Stimulated activated CD4-positive, alpha-beta T cell treated with anti-CD3 and anti-CD28 coated beads, TNF-alpha, amount 100 ng/mL, for 48 hours (primary cell): ENCODE data around the gene KIFC1.
"Not testable (repeated sequence)": the region's sequence is repeated elsewhere in the genome, so short reads cannot be mapped to it uniquely, and the experiment has no call there.

Experiments used
- DNase-seq, 3 donors: peaks; one replicate each; pipeline ENCODE4 v3.0.0-alpha.2; 2020; ENCODE audit warnings: low read depth in 3 of 3

Gene KIFC1

GRCh38 chr6:33391278-33391921, at the start of gene KIFC1:
KIFC1 (plus strand) TSS chr6:33391823; CDS start chr6:33391986, 163 bp downstream.
- peak; percentile 98 to 99 (median 99) for DNase-seq

- DNase-seq = not testable (repeated sequence)
These were observed 48.0 kb upstream of the KIFC1 start for GRCh38 chr6:33343606-33343952.

GRCh38 chr6:33343953-33344611, 47.5 kb upstream of the KIFC1 start:
- DNase-seq = peak in 1 of 3 donors; percentile 22

- DNase-seq = peak; percentile 31 to 41 (median 32)
These were observed 46.6 kb upstream of the KIFC1 start for GRCh38 chr6:33344701-33345697.

- not testable (repeated sequence) for DNase-seq
These were observed 44.7 kb upstream of the KIFC1 start for GRCh38 chr6:33346972-33347371.

- DNase-seq = no peak
These were observed 43.8 kb upstream of the KIFC1 start for GRCh38 chr6:33347816-33348215.

GRCh38 chr6:33355860-33356259, 35.8 kb upstream of the KIFC1 start:
- DNase-seq = not testable (repeated sequence)

GRCh38 chr6:33356295-33356694, 35.3 kb upstream of the KIFC1 start:
- no peak for DNase-seq

GRCh38 chr6:33357160-33357871, 34.3 kb upstream of the KIFC1 start:
- not testable (repeated sequence) for DNase-seq

GRCh38 chr6:33359331-33359730, 32.3 kb upstream of the KIFC1 start:
- no peak for DNase-seq

- DNase-seq = not testable (repeated sequence)
These were observed 28.1 kb upstream of the KIFC1 start for GRCh38 chr6:33363486-33363885.

GRCh38 chr6:33364475-33365205, 27.0 kb upstream of the KIFC1 start:
- not testable (repeated sequence) for DNase-seq

GRCh38 chr6:33365206-33365971, 26.2 kb upstream of the KIFC1 start:
- not testable (repeated sequence) for DNase-seq

GRCh38 chr6:33367009-33367714, 24.5 kb upstream of the KIFC1 start:
- no peak for DNase-seq

GRCh38 chr6:33367715-33368025, 24.0 kb upstream of the KIFC1 start:
- DNase-seq = not testable (repeated sequence)

- DNase-seq = not testable (repeated sequence)
These were observed 19.7 kb upstream of the KIFC1 start for GRCh38 chr6:33371901-33372300.

GRCh38 chr6:33372526-33373123, 19.0 kb upstream of the KIFC1 start:
- DNase-seq = no peak

- no peak for DNase-seq
These were observed 17.4 kb upstream of the KIFC1 start for GRCh38 chr6:33373960-33374910.
